Activated CD4-positive, alpha-beta memory T cell treated with anti-CD3 and anti-CD28 coated beads, Interleukin-2, amount 10 ng/mL, durations not matched to agents 7 days and 5 days (primary cell): ENCODE measurements around the gene SMAD5. TPM values are rescaled to one million over a fixed set of nuclear protein-coding genes. Genes with fewer than 3 reads are reported as not detected.

Experiments
- CTCF ChIA-PET: fragments of 350-600 bp; sonication (Branson Sonifier 250); formaldehyde crosslinking; loops from one replicate; lab custom pipeline; 2021; ENCODE audit warnings: antibody characterized with exemption, inconsistent platforms; lab: Charles Lee
- POLR2A ChIA-PET: fragments of 350-600 bp; sonication (Branson Sonifier 250); formaldehyde crosslinking; loops from one replicate; lab custom pipeline; 2021; ENCODE audit warnings: antibody characterized with exemption; lab: Charles Lee
- DNase-seq: peaks from one replicate; pipeline ENCODE4 v3.0.0-alpha.2; 2020
- H3K27ac Mint-ChIP-seq: one replicate; pipeline ENCODE4 v1.8.0; 2021; ENCODE audit warnings: mild to moderate bottlenecking, mixed read lengths
- H3K27me3 Mint-ChIP-seq: one replicate; pipeline ENCODE4 v1.8.0; 2021; ENCODE audit warnings: mixed read lengths
- H3K36me3 Mint-ChIP-seq: one replicate; pipeline ENCODE4 v1.8.0; 2021; ENCODE audit warnings: low read depth, mixed read lengths
- H3K4me1 Mint-ChIP-seq: one replicate; pipeline ENCODE4 v1.8.0; 2021; ENCODE audit warnings: mixed read lengths
- H3K4me3 Mint-ChIP-seq: one replicate; pipeline ENCODE4 v1.8.0; 2021; ENCODE audit warnings: mild to moderate bottlenecking, mixed read lengths
- H3K9me3 Mint-ChIP-seq: one replicate; pipeline ENCODE4 v1.8.0; 2021; ENCODE audit warnings: mixed read lengths
- total RNA-seq, 2 experiments: library from RNA; stranded (reverse); gene quantifications; one replicate each; pipeline ENCODE4 v1.2.3, GENCODE V29; 2021

SMAD5 gene
- total RNA-seq, 2 experiments from 2014 or later, result 11.5 to 11.8 TPM

DNA sequence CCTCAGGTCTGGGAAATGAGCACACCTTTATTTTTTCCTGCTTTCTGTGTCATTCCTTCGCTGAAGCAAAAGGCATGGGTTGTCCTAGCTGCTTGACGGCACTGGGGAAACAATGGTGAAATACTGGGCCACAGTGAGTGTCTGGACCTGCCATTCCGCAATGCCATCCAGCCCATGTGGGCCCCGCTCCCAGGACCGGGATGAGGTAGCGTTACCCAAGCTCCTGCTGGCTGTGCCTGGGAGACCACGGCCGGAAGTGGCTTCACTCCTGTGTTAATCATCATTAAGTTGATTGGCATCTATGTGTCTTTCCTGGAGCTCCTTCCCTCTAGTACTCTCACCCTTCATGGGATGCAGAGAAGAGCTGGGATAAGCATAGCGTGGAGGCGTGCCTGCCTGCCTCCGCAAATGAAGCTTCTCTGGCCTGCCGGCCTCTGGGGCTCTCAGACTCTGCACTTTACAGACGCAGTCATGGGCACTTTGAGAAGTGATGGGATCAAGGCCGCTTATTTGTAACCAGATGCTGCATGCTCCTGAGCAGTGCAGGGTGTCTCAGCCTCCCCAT lies 76.8 kb downstream of the SMAD5 start:
- Mint-ChIP-seq H3K27me3 (peaks cover 8% of the 10 kb centered on the region), H3K4me3 (no peak overlapping the region), H3K4me1 (no peaks in the 10 kb centered on the region), H3K36me3 (no peaks in the 10 kb centered on the region), H3K27ac (no peak overlapping the region), H3K9me3 (no peaks in the 10 kb centered on the region)
- ChIA-PET POLR2A (no interaction called here), CTCF (no interaction called here)
- no peak for DNase-seq

DNA sequence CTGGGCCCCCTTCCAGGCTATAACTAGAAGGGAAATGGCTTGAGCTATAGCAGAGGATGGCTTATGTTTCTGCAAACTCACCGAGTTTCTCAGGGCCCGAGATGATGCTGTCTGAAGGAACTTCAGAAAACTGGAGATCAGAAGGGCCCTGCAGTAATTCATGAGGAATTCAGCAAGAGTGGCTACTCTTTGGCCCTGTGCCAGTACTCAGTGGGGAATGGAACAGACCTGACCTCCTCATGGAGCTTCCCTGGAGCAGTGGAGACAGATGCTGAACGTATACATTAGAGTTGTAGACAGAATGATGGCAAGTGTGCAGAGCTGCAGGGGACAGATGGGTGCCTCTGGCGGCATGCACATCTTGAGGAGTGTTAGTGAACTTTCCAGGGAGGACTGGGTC lies 77.6 kb downstream of the SMAD5 start:
- POLR2A ChIA-PET, result no interaction called here
- H3K4me3 Mint-ChIP-seq, result no peak overlapping the region
- DNase-seq, result no peak
- H3K36me3 Mint-ChIP-seq, result no peaks in the 10 kb centered on the region
- CTCF ChIA-PET, result no interaction called here
- H3K27me3 Mint-ChIP-seq, result peaks cover 8% of the 10 kb centered on the region
- no peak overlapping the region for H3K27ac Mint-ChIP-seq
- no peaks in the 10 kb centered on the region for H3K9me3 Mint-ChIP-seq
- H3K4me1 Mint-ChIP-seq, result no peaks in the 10 kb centered on the region

DNA sequence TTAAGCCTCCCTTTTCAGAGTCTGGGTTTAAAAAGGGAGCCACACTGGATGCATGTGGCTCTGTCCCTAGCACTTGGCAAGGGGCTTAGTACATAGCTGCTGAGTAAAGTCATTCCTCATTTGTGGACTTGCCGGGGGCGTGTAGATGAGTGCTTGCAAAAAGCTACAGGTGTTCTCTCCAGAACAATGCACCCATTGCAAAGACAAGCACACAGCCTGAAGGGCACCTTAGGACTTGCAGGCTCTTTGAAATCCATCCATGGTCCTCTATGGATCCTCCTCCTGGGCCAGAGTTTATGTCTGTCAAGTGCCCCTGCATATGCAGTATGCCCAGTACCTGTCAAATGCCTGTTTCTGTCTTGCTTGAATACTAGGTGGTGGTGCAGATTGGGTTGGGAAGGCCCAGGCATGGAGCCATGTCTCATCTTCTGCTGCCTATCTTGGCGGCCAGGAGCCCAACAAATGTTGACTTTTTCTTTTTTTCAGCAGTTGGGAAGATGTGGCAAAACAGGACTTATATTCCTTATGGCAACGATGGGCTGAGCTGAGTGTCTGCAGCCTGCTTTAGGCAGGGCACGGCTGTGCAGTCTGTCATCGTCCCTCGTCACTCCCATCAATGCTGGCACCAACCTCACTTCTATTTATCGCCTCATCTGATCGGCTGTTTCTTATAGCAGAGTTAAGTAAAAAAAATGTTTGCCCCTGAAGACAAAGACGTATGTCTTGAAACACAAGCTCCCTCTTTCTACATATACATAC lies 78.8 kb downstream of the SMAD5 start:
- no peak for DNase-seq
- peaks cover 8% of the 10 kb centered on the region for H3K27me3 Mint-ChIP-seq
- H3K4me3 Mint-ChIP-seq, result no peak overlapping the region
- ChIA-PET CTCF (interaction anchor here (0.7 to 1.5 kb wide), 9 partner anchors 13 to 646 kb away, joined by 3 to 7 read pairs (median 3); no protein-coding TSS in a partner anchor), POLR2A (no interaction called here)
- no peaks in the 10 kb centered on the region for H3K9me3 Mint-ChIP-seq
- no peak overlapping the region for H3K27ac Mint-ChIP-seq
- no peaks in the 10 kb centered on the region for H3K36me3 Mint-ChIP-seq
- H3K4me1 Mint-ChIP-seq, result no peaks in the 10 kb centered on the region

DNA sequence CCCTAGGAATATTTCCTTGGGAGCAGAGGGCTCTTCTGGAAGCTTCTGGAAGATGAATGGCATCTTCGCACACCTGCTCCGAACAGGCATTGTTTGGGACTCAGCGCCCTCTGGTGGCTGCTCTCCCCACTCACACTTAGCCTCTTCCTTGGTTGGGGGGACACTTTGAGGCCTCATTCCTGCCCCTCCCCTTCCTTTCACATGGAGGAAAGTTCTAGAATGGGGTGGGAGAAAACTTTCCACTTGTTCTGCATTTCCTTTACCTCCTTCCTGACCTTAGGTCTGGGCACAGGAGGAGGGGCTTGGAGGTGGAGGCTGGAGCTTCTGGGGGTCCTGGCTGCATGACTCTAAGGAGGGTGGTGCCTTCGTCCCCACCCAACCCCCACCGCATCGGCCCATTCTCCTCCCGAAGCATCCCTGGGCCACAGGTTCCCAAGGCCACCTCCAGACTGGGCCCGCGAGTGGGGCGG lies 79.6 kb downstream of the SMAD5 start:
- no peaks in the 10 kb centered on the region for H3K36me3 Mint-ChIP-seq
- ChIA-PET CTCF (interaction anchor here (0.9 to 1.5 kb wide), 8 partner anchors 12 to 646 kb away, joined by 3 to 7 read pairs (median 4); no protein-coding TSS in a partner anchor), POLR2A (no interaction called here)
- no peak overlapping the region for H3K4me3 Mint-ChIP-seq
- H3K27ac Mint-ChIP-seq, result no peak overlapping the region
- peak; percentile 50 for DNase-seq
- H3K9me3 Mint-ChIP-seq, result no peaks in the 10 kb centered on the region
- peaks cover 8% of the 10 kb centered on the region for H3K27me3 Mint-ChIP-seq
- no peaks in the 10 kb centered on the region for H3K4me1 Mint-ChIP-seq

DNA sequence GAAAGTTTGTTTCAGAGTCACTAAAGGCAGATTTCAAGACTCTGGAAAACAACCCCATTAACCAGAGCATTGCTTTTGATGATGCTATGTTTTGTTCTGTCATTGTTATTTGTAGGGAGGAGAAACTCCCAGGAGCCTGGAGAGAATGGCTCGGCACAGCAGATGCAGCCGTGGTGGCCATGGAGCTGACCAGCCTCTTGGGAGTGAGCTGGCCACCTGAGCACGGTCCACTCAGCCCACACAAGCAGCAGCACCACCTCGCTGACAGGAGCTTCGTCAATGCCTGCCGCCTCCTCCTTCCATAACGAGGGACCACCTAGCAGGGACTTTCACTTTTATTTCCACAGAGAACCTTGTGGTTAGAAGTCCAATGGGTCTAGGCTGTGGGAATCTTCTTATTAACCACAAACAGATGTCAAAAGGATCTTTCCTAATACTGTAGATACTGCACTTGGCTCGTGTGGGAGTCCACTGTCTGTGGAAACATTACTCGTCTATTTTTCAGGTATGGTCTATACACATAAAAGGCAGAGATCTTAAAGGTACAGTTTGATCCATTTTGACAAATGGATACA lies 81.4 kb downstream of the SMAD5 start:
- H3K36me3 Mint-ChIP-seq, result no peaks in the 10 kb centered on the region
- POLR2A ChIA-PET, result interaction anchor here (1.0 kb wide), 1 partner anchor 18 kb away, joined by 3 read pairs; no protein-coding TSS in a partner anchor
- no peaks in the 10 kb centered on the region for H3K9me3 Mint-ChIP-seq
- H3K4me3 Mint-ChIP-seq, result no peak overlapping the region
- H3K27ac Mint-ChIP-seq, result no peak overlapping the region
- peaks cover 8% of the 10 kb centered on the region for H3K27me3 Mint-ChIP-seq
- CTCF ChIA-PET, result no interaction called here
- DNase-seq, result no peak
- H3K4me1 Mint-ChIP-seq, result no peaks in the 10 kb centered on the region

DNA sequence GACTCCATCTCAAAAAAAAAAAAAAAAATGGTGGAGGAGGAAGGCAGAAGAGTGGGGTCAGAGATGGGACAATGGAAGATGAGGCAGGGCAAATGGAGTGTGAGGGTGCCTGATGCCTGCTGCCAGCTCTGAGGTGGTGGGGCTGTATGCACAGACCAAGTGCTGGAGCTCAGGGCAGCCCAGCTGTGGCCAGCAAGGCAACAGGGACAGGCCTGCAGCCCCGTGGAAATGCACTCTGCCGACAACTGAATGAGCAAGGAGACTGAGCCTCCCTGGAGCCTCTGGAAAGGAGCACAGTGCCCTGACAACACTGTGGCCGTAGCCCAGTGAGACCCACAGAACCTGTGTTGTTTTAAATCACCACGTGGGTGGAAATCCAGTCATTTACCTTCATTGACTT lies 83.2 kb downstream of the SMAD5 start:
- H3K27me3 Mint-ChIP-seq, result peaks cover 7% of the 10 kb centered on the region
- no peaks in the 10 kb centered on the region for H3K36me3 Mint-ChIP-seq
- no peak overlapping the region for H3K27ac Mint-ChIP-seq
- no peak for DNase-seq
- H3K4me1 Mint-ChIP-seq, result no peaks in the 10 kb centered on the region
- ChIA-PET POLR2A (no interaction called here), CTCF (no interaction called here)
- peaks cover 4% of the 10 kb centered on the region for H3K9me3 Mint-ChIP-seq
- H3K4me3 Mint-ChIP-seq, result no peak overlapping the region

DNA sequence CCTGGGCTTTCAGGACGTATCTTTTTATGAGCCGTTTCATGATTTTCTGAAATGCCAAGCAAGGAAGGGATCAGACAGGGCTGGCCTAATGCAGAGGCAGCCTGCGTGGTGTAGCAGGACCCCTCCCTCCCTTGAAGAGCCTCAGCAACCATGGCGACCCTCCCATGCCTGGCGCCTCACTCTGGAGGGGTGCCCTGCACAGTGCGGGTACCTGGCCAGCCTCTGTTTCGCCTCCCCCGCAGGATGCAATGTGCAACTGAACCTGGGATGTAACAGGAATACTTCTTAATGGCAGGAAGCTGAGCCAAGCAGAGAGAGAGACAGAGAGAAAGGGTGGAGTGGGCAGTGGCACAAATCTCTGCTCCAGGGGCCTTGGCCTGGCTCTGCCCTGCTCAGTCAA lies 83.6 kb downstream of the SMAD5 start:
- no peak for DNase-seq
- H3K36me3 Mint-ChIP-seq, result no peaks in the 10 kb centered on the region
- peaks cover 4% of the 10 kb centered on the region for H3K27me3 Mint-ChIP-seq
- POLR2A ChIA-PET, result no interaction called here
- no peak overlapping the region for H3K4me3 Mint-ChIP-seq
- CTCF ChIA-PET, result no interaction called here
- H3K27ac Mint-ChIP-seq, result no peak overlapping the region
- H3K9me3 Mint-ChIP-seq, result peaks cover 4% of the 10 kb centered on the region
- H3K4me1 Mint-ChIP-seq, result no peaks in the 10 kb centered on the region

DNA sequence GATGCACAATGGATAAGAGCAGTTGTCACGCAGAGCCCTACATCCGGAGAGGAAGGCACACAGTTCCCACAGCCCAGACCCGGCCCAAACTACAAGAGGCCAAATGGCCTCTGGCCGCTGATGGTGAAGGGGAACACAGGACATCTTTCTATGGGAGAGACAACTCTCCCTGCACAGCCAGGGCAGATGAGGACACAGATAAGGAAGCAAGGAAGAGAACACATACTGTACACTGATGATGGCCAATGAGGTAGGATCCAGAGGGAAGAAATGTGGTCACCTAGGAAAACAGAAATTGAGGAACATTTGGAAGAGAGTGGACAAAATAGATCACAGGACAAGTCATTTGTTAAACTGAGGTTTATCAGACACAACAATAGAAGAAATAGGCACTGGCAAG lies 88.7 kb downstream of the SMAD5 start:
- H3K4me1 Mint-ChIP-seq, result no peaks in the 10 kb centered on the region
- H3K27ac Mint-ChIP-seq, result no peak overlapping the region
- CTCF ChIA-PET, result no interaction called here

DNA sequence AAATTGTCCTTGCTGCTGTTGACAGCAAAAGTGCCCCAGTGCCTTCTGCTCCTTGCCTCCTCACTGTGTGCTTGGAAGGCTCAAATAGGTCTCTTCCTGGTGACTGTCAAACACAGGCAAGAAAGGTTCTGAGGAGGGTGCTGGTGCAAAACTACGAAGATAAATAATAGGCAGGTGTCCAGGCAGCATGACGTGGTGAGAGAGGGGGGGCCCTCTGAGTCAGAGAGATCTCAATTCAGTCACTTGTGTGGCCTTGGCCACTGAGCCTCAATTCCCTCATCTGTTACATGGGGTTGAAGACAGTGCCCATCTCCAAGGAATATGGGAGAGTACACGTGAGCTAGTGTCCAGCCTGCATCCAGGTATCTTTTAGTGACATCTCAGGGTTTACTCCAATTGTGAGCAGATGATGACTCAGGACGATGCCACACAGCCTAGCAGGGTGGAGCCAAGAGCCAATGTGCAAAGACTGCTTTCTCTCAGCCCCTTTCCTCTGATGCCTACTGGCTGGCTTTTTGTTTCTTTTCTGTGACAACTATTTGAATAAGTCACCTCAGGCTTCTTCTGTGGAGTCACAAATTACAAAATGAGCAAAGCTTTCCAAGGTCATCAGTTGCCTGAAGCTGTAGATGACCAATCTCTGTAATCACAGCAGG lies 90.1 kb downstream of the SMAD5 start:
- H3K36me3 Mint-ChIP-seq, result no peaks in the 10 kb centered on the region
- H3K9me3 Mint-ChIP-seq, result peaks cover 4% of the 10 kb centered on the region
- no peaks in the 10 kb centered on the region for H3K4me1 Mint-ChIP-seq
- ChIA-PET POLR2A (no interaction called here), CTCF (no interaction called here)
- no peak overlapping the region for H3K27ac Mint-ChIP-seq
- DNase-seq, result no peak
- H3K27me3 Mint-ChIP-seq, result no peaks in the 10 kb centered on the region
- H3K4me3 Mint-ChIP-seq, result no peak overlapping the region

More for the DNA sequence above, 88.7 kb downstream of the SMAD5 start:
- Mint-ChIP-seq H3K36me3 (no peaks in the 10 kb centered on the region), H3K9me3 (peaks cover 4% of the 10 kb centered on the region), H3K27me3 (no peaks in the 10 kb centered on the region), H3K4me3 (no peak overlapping the region)
- DNase-seq, result no peak
- POLR2A ChIA-PET, result no interaction called here

DNA sequence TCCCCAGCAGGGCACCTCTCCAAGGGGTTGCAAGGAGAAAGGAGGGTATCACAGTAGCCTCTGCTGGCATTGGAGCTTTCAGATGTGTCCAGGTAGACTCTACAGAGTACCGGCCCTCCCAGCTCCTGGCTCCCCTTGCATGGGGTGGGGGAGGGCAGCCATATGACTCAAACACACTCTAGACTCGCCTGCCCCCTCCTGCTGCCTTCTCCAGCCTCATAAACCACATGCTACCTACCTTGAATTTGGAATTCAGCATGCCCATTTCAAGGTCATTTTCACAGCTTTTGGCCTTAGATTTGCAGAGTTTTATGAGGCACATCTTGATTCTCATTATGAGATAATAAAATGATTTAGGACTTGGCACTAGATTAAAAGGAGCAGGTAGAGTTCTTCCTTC lies 93.2 kb downstream of the SMAD5 start:
- DNase-seq, result no peak
- ChIA-PET CTCF (no interaction called here), POLR2A (no interaction called here)
- no peak overlapping the region for H3K4me3 Mint-ChIP-seq
- no peak overlapping the region for H3K27ac Mint-ChIP-seq
- H3K27me3 Mint-ChIP-seq, result peaks cover 4% of the 10 kb centered on the region
- H3K4me1 Mint-ChIP-seq, result no peaks in the 10 kb centered on the region
- no peaks in the 10 kb centered on the region for H3K9me3 Mint-ChIP-seq
- no peaks in the 10 kb centered on the region for H3K36me3 Mint-ChIP-seq

DNA sequence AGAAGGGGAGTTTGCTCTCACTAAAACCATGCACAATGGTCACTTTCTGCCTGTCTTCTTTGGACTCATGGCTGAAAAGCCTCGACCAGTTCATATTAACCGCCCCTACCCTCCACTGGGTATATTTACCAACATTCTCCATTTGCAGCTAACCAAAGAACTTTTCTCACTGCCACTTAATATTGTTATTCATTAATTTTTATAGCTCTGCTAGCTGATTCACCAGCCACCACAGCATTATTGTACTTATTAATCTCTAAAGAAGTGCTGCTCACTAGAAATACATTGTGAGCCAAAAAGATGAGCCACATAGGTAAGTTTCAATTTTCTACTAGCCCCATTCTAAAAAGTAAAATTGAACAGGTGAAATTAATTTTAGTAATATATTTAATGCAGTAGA lies 93.8 kb downstream of the SMAD5 start:
- H3K27me3 Mint-ChIP-seq, result peaks cover 4% of the 10 kb centered on the region
- no peak for DNase-seq
- H3K27ac Mint-ChIP-seq, result no peak overlapping the region
- ChIA-PET CTCF (no interaction called here), POLR2A (no interaction called here)
- no peaks in the 10 kb centered on the region for H3K36me3 Mint-ChIP-seq
- H3K9me3 Mint-ChIP-seq, result no peaks in the 10 kb centered on the region
- no peak overlapping the region for H3K4me3 Mint-ChIP-seq
- H3K4me1 Mint-ChIP-seq, result no peaks in the 10 kb centered on the region

DNA sequence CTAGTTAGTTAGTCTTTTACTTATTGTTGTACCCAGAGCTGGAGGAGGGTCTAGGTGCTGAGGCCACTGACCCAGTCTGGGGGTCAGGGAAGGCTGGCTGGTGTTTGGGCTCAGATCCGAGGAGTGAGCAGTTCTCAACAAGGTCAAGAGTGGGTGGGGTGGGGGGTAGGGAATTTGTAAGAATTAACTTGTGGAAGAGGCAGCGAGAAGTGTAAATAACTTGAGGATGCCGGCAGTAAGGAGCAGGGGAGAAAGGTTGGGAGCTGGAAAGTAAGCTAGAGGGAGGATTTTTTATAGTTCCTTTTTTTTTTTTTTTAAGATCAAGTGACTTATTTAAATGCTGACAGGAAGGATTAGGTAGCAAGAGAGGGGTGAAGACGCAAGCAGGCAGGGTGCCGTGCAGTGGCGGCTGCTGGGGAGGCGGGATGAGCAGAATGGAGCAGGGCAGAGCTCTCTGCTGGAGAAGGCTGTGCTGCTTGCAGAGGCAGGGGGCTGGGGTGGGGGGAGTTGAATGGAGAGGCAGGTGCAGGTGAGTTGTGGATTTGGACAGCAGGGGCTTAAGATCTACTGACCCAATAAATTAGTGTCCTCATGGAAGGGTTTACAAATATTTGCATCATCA lies 95.6 kb downstream of the SMAD5 start:
- Mint-ChIP-seq H3K4me1 (no peaks in the 10 kb centered on the region), H3K4me3 (no peak overlapping the region), H3K9me3 (no peaks in the 10 kb centered on the region), H3K27me3 (peaks cover 4% of the 10 kb centered on the region), H3K27ac (no peak overlapping the region), H3K36me3 (no peaks in the 10 kb centered on the region)
- POLR2A ChIA-PET, result no interaction called here
- no peak for DNase-seq
- CTCF ChIA-PET, result no interaction called here

DNA sequence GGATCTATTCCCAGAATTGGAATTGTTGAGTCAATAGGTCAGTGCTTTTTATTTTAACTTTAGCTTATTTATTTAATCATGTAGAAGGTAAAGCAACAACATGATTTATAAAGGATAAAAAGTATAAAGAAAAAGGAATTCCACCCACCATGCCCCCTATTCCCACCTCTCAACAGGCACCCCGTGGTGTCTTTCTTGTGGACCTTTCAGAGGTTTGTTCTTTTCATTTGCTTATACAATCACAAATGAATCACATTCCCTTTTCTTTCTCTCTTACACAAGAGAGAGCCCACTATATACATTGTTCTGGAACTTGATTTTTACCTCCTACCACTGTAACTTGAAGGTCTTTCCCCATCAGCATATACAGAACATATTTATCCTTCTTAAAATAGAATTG lies 97.5 kb downstream of the SMAD5 start:
- Mint-ChIP-seq H3K27ac (no peak overlapping the region), H3K4me1 (no peaks in the 10 kb centered on the region), H3K36me3 (no peaks in the 10 kb centered on the region), H3K9me3 (no peaks in the 10 kb centered on the region), H3K4me3 (no peak overlapping the region), H3K27me3 (peaks cover 4% of the 10 kb centered on the region)
- no peak for DNase-seq
- ChIA-PET POLR2A (no interaction called here), CTCF (no interaction called here)
